ENCODE data around the gene ATOH8. TPM values are rescaled to one million over a fixed set of nuclear protein-coding genes. Genes with fewer than 3 reads are reported as not detected.

ATOH8 gene
- polyA plus RNA-seq, 1 of the 3 experiments (the other 2 are of a cell fraction): 5.6 TPM

DNA sequence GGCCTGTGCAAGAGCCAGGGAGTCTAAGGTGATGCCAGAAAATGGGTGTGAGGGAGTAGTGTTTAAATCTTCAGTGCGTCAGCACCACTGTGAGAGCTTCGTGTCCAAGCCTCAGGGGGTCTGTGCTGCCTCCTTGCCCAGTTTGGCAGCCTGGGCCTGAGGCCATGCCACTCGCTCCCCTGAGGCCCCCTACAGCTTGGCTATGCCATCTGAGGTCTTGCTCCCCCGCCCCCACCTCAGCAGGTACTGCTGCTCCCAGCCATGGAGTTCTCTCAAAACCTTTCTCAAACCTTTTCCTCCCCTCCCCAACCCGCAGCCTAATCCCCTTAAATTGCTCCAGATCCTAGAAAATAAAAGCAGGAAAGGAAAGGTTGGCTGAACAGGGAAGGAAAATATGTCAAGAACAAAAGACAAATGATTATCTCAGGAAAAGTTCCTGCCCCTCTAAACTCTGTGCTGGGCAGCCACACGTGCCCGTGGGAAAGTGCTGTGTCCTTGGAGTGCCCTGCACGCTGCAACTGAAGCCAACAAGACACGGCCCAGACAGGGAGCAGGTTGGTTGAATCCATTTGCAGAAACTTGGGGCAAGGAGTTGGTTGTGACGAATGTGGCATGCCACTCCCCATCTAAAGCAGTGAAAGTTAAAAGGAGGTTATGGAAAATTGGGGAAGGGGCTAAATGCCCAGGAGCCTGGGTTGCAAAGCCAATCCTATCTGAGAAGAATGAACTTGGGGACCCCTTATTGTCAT is 61.2 kb downstream of the ATOH8 start (continued):
- TF ChIP-seq REST (IDR thresholded peaks at IDR 0.05; ENCODE audit: low read depth, low read length) (no peak), NRF1 (IDR thresholded peaks at IDR 0.05; ENCODE audit: low read depth, low read length) (no peak), USF2 (IDR thresholded peaks at IDR 0.05; ENCODE audit: borderline replicate concordance, low read depth, low read length) (no peak), TEAD4 (IDR thresholded peaks at IDR 0.05; ENCODE audit: borderline replicate concordance, insufficient read depth) (no peak)

DNA sequence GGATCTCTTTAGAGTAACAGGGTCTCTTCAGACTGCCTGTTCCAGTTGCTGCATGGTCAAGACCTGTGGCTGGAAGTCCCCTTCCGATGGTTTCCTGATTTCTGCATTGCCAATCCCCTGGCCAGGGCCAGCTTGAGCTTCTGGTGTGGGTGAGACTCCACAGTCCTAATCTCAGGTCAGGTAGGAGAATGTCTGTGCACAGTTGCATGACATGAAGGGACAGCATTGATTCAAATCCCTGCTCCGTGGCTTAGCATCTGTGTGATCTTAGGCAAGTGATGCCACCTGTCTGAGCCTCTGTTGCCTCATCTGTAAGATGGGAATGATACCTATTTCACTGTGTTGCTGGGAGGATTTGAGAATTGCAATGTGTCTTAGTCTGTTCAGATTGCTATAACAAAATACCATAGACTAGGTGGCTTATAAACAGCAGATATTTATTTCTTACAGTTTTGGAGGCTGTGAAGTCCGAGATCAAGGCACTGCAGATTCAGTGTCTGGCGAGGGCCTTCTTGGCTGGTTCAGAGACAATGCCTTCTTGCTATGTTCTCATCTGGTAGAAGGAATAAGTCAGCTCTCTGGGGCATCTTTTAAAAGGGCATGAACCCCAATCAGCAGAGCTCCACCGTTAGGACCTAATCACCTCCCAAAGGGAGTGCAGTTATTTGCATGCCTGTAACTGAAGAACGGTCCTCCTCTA is 66.2 kb downstream of the ATOH8 start:
- Histone ChIP-seq H2AFZ (ENCODE audit: low read depth) (no peak overlapping the region), H3K4me2 (no peak overlapping the region), H3F3A (replicated peaks; ENCODE audit: insufficient read depth) (no peaks in the 10 kb centered on the region), H3K4me3 (ENCODE audit: low read depth in 2 of 2, low read length in 1 of 2) (no peak overlapping the region), H3K9ac (no peak overlapping the region), H3K4me1 (ENCODE audit: control insufficient read depth in 1 of 2, insufficient read depth in 2 of 2, low read depth in 1 of 2, low read length in 1 of 2) (no peaks in the 10 kb centered on the region; a peak in 2 of 4 replicates), H3K79me2 (ENCODE audit: insufficient read depth) (no peaks in the 10 kb centered on the region), H3K9me3 (no peaks in the 10 kb centered on the region), H3K9me2 (no peaks in the 10 kb centered on the region), H3K36me3 (replicated peaks in 1 of 2; ENCODE audit: control insufficient read depth in 1 of 2, insufficient read depth in 2 of 2, low read length in 1 of 2) (no peaks in the 10 kb centered on the region), H4K20me1 (ENCODE audit: insufficient read depth) (no peaks in the 10 kb centered on the region), H3K27me3 (ENCODE audit: insufficient read depth) (no peaks in the 10 kb centered on the region), H3K27ac (ENCODE audit: low read depth in 2 of 2, low read length in 1 of 2) (no peak overlapping the region)
- POLR2A ChIA-PET: no interaction called here
- TF ChIP-seq CTCF (IDR thresholded peaks at IDR 0.05) (no peak), USF2 (IDR thresholded peaks at IDR 0.05; ENCODE audit: borderline replicate concordance, low read depth, low read length) (no peak), EZH2phosphoT487 (IDR thresholded peaks at IDR 0.05; ENCODE audit: borderline replicate concordance, low read depth) (no peak), YY1 (IDR thresholded peaks at IDR 0.05; ENCODE audit: low read depth) (no peak), FOXJ3 (CRISPR knock-in tag; IDR thresholded peaks at IDR 0.05) (no peak), RFX5 (IDR thresholded peaks at IDR 0.05; ENCODE audit: low read length) (no peak), FOXM1 (IDR thresholded peaks at IDR 0.05; ENCODE audit: low read depth) (no peak), RAD21 (IDR thresholded peaks at IDR 0.05; ENCODE audit: low read length) (no peak), SIN3A (IDR thresholded peaks at IDR 0.05; ENCODE audit: borderline replicate concordance, low read depth, low read length) (no peak), ELF1 (IDR thresholded peaks at IDR 0.05) (no peak), NFIC (IDR thresholded peaks at IDR 0.05; ENCODE audit: borderline replicate concordance) (no peak), TAF1 (IDR thresholded peaks at IDR 0.05; ENCODE audit: borderline replicate concordance, low read depth, low read length) (no peak), JUND (IDR thresholded peaks at IDR 0.05) (no peak), IRF3 (IDR thresholded peaks at IDR 0.05; ENCODE audit: low read depth, low read length) (no peak), GABPA (IDR thresholded peaks at IDR 0.05; ENCODE audit: low read depth) (no peak)
- WGBS (ENCODE audit: low lambda C conversion rate): 77% methylated on average over 5 of the region's 6 CpGs
- no peak for DNase-seq
- CTCF ChIA-PET: interaction anchor here (1.2 to 14.5 kb wide), 7 partner anchors 8 to 261 kb away, joined by 3 to 231 read pairs (median 5); no protein-coding TSS in a partner anchor

Data from SK-N-SH (cell line).